Psoas muscle (tissue), 8 donors: ENCODE data around the gene AKR1B1. TPM values are rescaled to one million over a fixed set of nuclear protein-coding genes. Genes with fewer than 3 reads are reported as not detected.

ENCODE experiments used
- ATAC-seq, 4 donors: fragments of 200-7000 bp; cut with Tn5 transposase; one replicate each; pipeline ENCODE4 v1.9.1; 2020; ENCODE audit warnings: moderate library complexity in 3 of 4, mild to moderate bottlenecking in 2 of 4
- DNase-seq, 2 donors: peaks; one replicate each; pipeline ENCODE4 v3.0.0-alpha.2; 2020
- H3K27ac ChIP-seq: fragments of 200-600 bp; one replicate; pipeline ENCODE4 v1.8.0; 2022
- H3K27me3 ChIP-seq, 3 donors: fragments of 200-600 bp in 1 of 3; one replicate each; pipeline versions ENCODE4 v1.6.1 to v1.8.0; 2013 to 2022; ENCODE audit warnings: low read length in 2 of 3, mild to moderate bottlenecking in 2 of 3, moderate library complexity in 1 of 3; ENCODE audit not compliant: insufficient read depth in 3 of 3
- H3K36me3 ChIP-seq, 2 donors: fragments of 200-600 bp in 1 of 2; one replicate each; pipeline versions ENCODE4 v1.6.1 to v1.8.0; 2013 to 2022; ENCODE audit warnings: low read depth in 1 of 2, mild to moderate bottlenecking in 1 of 2, moderate library complexity in 1 of 2; ENCODE audit not compliant: insufficient read depth in 1 of 2
- H3K4me1 ChIP-seq: fragments of 200-600 bp; one replicate; pipeline ENCODE4 v1.8.0; 2022
- H3K4me3 ChIP-seq: fragments of 200-600 bp; one replicate; pipeline ENCODE4 v1.8.0; 2022; ENCODE audit warnings: mild to moderate bottlenecking
- H3K9me3 ChIP-seq: fragments of 200-600 bp; one replicate; pipeline ENCODE4 v1.8.0; 2022
- CTCF ChIP-seq: fragments of 200-600 bp; IDR thresholded peaks from one replicate; pipeline ENCODE4 v1.8.0; 2022; ENCODE audit warnings: antibody characterized with exemption
- WGBS, 3 donors: extraction: QIAGEN DNeasy Blood & Tissue Kit; methylation state at CpG; one replicate each; pipeline versions ENCODE4 v1.1.6 to v1.1.7; 2013; 5-methylcytosine and 5-hydroxymethylcytosine counted together
- intact Hi-C, 2 donors: fragments of 100-400 bp; cut with DNase I; formaldehyde crosslinking; loops; one replicate each; pipeline versions ENCODE4 v1.11.0 to v1.14.2; 2022
- polyA plus RNA-seq, 3 donors: library from polyadenylated mRNA; stranded (reverse); fragments of 200-250 nt; gene quantifications; one replicate each; pipeline ENCODE4 v1.2.3, GENCODE V29; 2013
- total RNA-seq, 4 donors: library from RNA; stranded (reverse); fragmentation: NEBNext Ultra II Directional in 2 of 4; extraction: Animal tissue kit (Norgen Biotek cat#: 25700) in 2 of 4; gene quantifications; one replicate each; pipeline versions ENCODE4 v1.2.1 to v1.2.4, GENCODE V29; 2021 to 2023
- donor health status: healthy with polysubstance abuse.
- donor health status: DM: no; HTN: no; CAD: no; lungs with moderate emphysema.
- donor health status: Bipolar disorder and iron deficiency.
- donor health status: healthy.
- donor health status: DM: yes; HTN: yes; CAD: no.
- donor health status: DM: no; HTN: no; CAD: no.
- donor health status: DM: no; HTN: no; CAD: no.
- donor health status: DM: yes; HTN: yes; CAD: no.

The AKR1B1 gene
- total and polyA plus RNA-seq, 7 donors = 147 to 274 (median 198) TPM

- H3K4me1 ChIP-seq = peaks cover 40% of the 10 kb centered on the region
- ATAC-seq = peak; percentile 27 to 46 (median 34)
- no peak overlapping the region for H3K27ac ChIP-seq
Measured at GRCh38 chr7:134450294-134451000, 8.5 kb downstream of the AKR1B1 start.

GRCh38 chr7:134449680-134450079 is 9.2 kb downstream of the AKR1B1 start:
- H3K4me1 ChIP-seq = peaks cover 41% of the 10 kb centered on the region
- TF ChIP-seq CTCF = no peak
- ATAC-seq = no peak
- no peak for DNase-seq
- WGBS, 3 donors = 66 to 77% (median 76%) methylated on average over 7 of the region's 7 CpGs
- peaks cover 7 to 67% of the 10 kb centered on the region in 2 donors for H3K36me3 ChIP-seq
- H3K27ac ChIP-seq = no peak overlapping the region
- no peak overlapping the region for H3K4me3 ChIP-seq
- H3K9me3 ChIP-seq = no peaks in the 10 kb centered on the region
- no peaks in the 10 kb centered on the region for H3K27me3 ChIP-seq
- intact Hi-C loops = no loop called here

More at GRCh38 chr7:134450294-134451000, 8.5 kb downstream of the AKR1B1 start:
- TF ChIP-seq CTCF = no peak
- intact Hi-C loops = no loop called here
- H3K27me3 ChIP-seq = no peaks in the 10 kb centered on the region
- H3K4me3 ChIP-seq = no peak overlapping the region
- WGBS, 3 donors = 58 to 72% (median 60%) methylated on average over 14 of the region's 14 CpGs
- DNase-seq = no peak
- H3K9me3 ChIP-seq = no peaks in the 10 kb centered on the region
- H3K36me3 ChIP-seq = peaks cover 7 to 61% of the 10 kb centered on the region in 2 donors

GRCh38 chr7:134448356-134449229 is 10.3 kb downstream of the AKR1B1 start:
- Histone ChIP-seq H3K36me3 (peaks cover 7 to 76% of the 10 kb centered on the region in 2 donors), H3K4me1 (peaks cover 41% of the 10 kb centered on the region), H3K27me3 (no peaks in the 10 kb centered on the region), H3K27ac (peak overlapping the region; percentile 15), H3K4me3 (no peak overlapping the region), H3K9me3 (no peaks in the 10 kb centered on the region)
- intact Hi-C loops = no loop called here
- WGBS, 3 donors = 80 to 85% (median 84%) methylated on average over 11 of the region's 11 CpGs
- DNase-seq (no peak), ATAC-seq (no peak)
- TF ChIP-seq CTCF = no peak

GRCh38 chr7:134447383-134447782 is 11.5 kb downstream of the AKR1B1 start:
- intact Hi-C loops = no loop called here
- no peaks in the 10 kb centered on the region for H3K9me3 ChIP-seq
- H3K4me1 ChIP-seq = peaks cover 30% of the 10 kb centered on the region
- no peak overlapping the region for H3K27ac ChIP-seq
- no peak for TF ChIP-seq CTCF
- DNase-seq (no peak), ATAC-seq (no peak)
- H3K36me3 ChIP-seq = peaks cover 7 to 88% of the 10 kb centered on the region in 2 donors
- no peaks in the 10 kb centered on the region for H3K27me3 ChIP-seq
- H3K4me3 ChIP-seq = no peak overlapping the region
- 87 to 97% (median 94%) methylated on average over 9 of the region's 9 CpGs for WGBS, 3 donors
